HepG2 (cell line): ENCODE results near the gene HEMK1. TPM values are rescaled to one million over a fixed set of nuclear protein-coding genes. Genes with fewer than 3 reads are reported as not detected.

Source experiments
- AHR ChIP-seq: IDR thresholded peaks from 2 replicates; pipeline ENCODE4 v1.6.1; 2018; ENCODE audit warnings: missing genetic modification reagents, missing compliant biosample characterization
- ASH2L ChIP-seq: fragments of 300-600, 200-600 bp; sonication (generic); IDR thresholded peaks from 2 replicates; pipeline ENCODE4 v1.7.0; 2017; ENCODE audit warnings: low read depth, mild to moderate bottlenecking, moderate library complexity, mixed read lengths, low read length; ENCODE audit not compliant: insufficient read length
- CBX2 ChIP-seq, 2 experiments: fragments of 200-600 bp in 1 of 2; sonication (generic); formaldehyde crosslinking in 1 of 2; IDR thresholded peaks; 2 replicates each; pipeline versions ENCODE4 v1.7.0 to v1.8.1; 2018 to 2022; ENCODE audit warnings: low read depth in 2 of 2, low read length in 1 of 2, mild to moderate bottlenecking in 1 of 2, missing genetic modification reagents in 1 of 2
- ELF3 ChIP-seq: IDR thresholded peaks from 2 replicates; pipeline ENCODE4 v1.6.1; 2016; ENCODE audit warnings: missing genetic modification reagents, missing compliant biosample characterization
- ERF ChIP-seq: IDR thresholded peaks from 2 replicates; pipeline ENCODE4 v1.6.1; 2018; ENCODE audit warnings: missing biosample characterization, missing genetic modification reagents
- GABPA ChIP-seq, 2 experiments: IDR thresholded peaks; 2 replicates each; pipeline ENCODE4 v1.6.1; 2011 to 2016; ENCODE audit warnings: low read depth in 2 of 2, low read length in 1 of 2, missing biosample characterization in 1 of 2, missing genetic modification characterization in 1 of 2
- IKZF4 ChIP-seq: sonication (generic); formaldehyde crosslinking; IDR thresholded peaks from 2 replicates; pipeline ENCODE4 v1.5.1; 2020; ENCODE audit warnings: borderline replicate concordance, mild to moderate bottlenecking, low read depth, missing genetic modification reagents; ENCODE audit errors: not compliant biosample characterization
- KLF13 ChIP-seq: sonication (generic); formaldehyde crosslinking; IDR thresholded peaks from 2 replicates; pipeline ENCODE4 v1.4.0; 2020; ENCODE audit warnings: mild to moderate bottlenecking, missing genetic modification reagents
- KLF16 ChIP-seq, 2 experiments: sonication (generic) in 1 of 2; formaldehyde crosslinking in 1 of 2; IDR thresholded peaks; 2 replicates each; pipeline versions ENCODE4 v1.6.1 to v1.8.0; 2016 to 2023; ENCODE audit warnings: missing genetic modification reagents in 2 of 2, missing compliant biosample characterization in 1 of 2
- MIER2 ChIP-seq: IDR thresholded peaks from 2 replicates; pipeline ENCODE4 v1.6.1; 2016; ENCODE audit warnings: missing biosample characterization, missing genetic modification reagents
- MIXL1 ChIP-seq: IDR thresholded peaks from 2 replicates; pipeline ENCODE4 v1.6.1; 2016
- NR2F6 ChIP-seq, 2 experiments: IDR thresholded peaks; 2 replicates each; pipeline ENCODE4 v1.6.1; 2016; ENCODE audit warnings: antibody characterized with exemption in 1 of 2, mild to moderate bottlenecking in 1 of 2
- NRL ChIP-seq: sonication (generic); formaldehyde crosslinking; IDR thresholded peaks from 2 replicates; pipeline ENCODE4 v1.5.0; 2020; ENCODE audit warnings: missing genetic modification reagents, mild to moderate bottlenecking, moderate library complexity, borderline replicate concordance
- PCBP2 ChIP-seq: fragments of 200-400 bp; formaldehyde crosslinking; optimal IDR thresholded peaks from 2 replicates; pipeline ENCODE3; 2018; ENCODE audit warnings: low read length, low read depth; ENCODE audit not compliant: poor library complexity, severe bottlenecking
- POGZ ChIP-seq: sonication (generic); formaldehyde crosslinking; IDR thresholded peaks from 2 replicates; pipeline ENCODE4 v1.4.0; 2020; ENCODE audit warnings: mild to moderate bottlenecking, missing genetic modification reagents
- RAD21 ChIP-seq: fragments of 450-650 bp; formaldehyde crosslinking; IDR thresholded peaks from 2 replicates; pipeline ENCODE4 v1.5.0; 2020; ENCODE audit warnings: mild to moderate bottlenecking
- RARA ChIP-seq: IDR thresholded peaks from 2 replicates; pipeline ENCODE4 v1.6.1; 2016; ENCODE audit warnings: missing genetic modification reagents, missing compliant biosample characterization
- SNRNP70 ChIP-seq: fragments of 200-400 bp; formaldehyde crosslinking; IDR thresholded peaks from 2 replicates; pipeline ENCODE4 v1.6.1; 2017; ENCODE audit warnings: mild to moderate bottlenecking, low read depth, low read length, moderate library complexity
- SOX5 ChIP-seq: IDR thresholded peaks from 2 replicates; pipeline ENCODE4 v1.6.1; 2016; ENCODE audit warnings: borderline replicate concordance
- TEAD3 ChIP-seq: optimal IDR thresholded peaks from 2 replicates; pipeline ENCODE3; 2016; ENCODE audit warnings: borderline replicate concordance
- THAP11 ChIP-seq: IDR thresholded peaks from 2 replicates; pipeline ENCODE4 v1.6.1; 2016; ENCODE audit warnings: missing biosample characterization, missing genetic modification reagents
- ZSCAN31 ChIP-seq: sonication (generic); formaldehyde crosslinking; IDR thresholded peaks from 2 replicates; pipeline ENCODE4 v1.5.0; 2020; ENCODE audit warnings: low read depth, mild to moderate bottlenecking, missing genetic modification reagents
- polyA plus RNA-seq, 8 experiments: library from polyadenylated mRNA; depleted of rRNA in 3 of 8; stranded (reverse) in 7 of 8; unstranded in 1 of 8; fragments of >200 nt; fragmentation: Illumina TruSeq in 4 of 8; extraction: Trizol in 4 of 8; gene quantifications; 2 replicates each; pipeline versions ENCODE4 v1.2.1 to v1.2.3, GENCODE V29; 2011 to 2016; ENCODE audit warnings: low read depth in 4 of 8, missing spikeins in 1 of 8, mixed read lengths in 1 of 8; ENCODE audit not compliant: insufficient read depth in 1 of 8
- total RNA-seq, 5 experiments: library from RNA; depleted of rRNA; stranded (reverse); fragments of >200 nt; fragmentation: Illumina TruSeq; extraction: Trizol; gene quantifications; 2 replicates each; pipeline ENCODE4 v1.2.3, GENCODE V29; 2016; ENCODE audit warnings: low read depth in 1 of 5
- TF ChIP-seq, protein P1 (sequence below): sonication (generic); formaldehyde crosslinking; conservative IDR thresholded peaks from 2 replicates; pipeline ENCODE4 v1.5.0; 2020; ENCODE audit warnings: missing genetic modification reagents
- TF ChIP-seq, protein P2 (sequence below): sonication (generic); formaldehyde crosslinking; IDR thresholded peaks from 2 replicates; pipeline ENCODE4 v1.5.0; 2020; ENCODE audit warnings: mild to moderate bottlenecking, missing genetic modification reagents, moderate library complexity
- TF ChIP-seq, protein P3 (sequence below): sonication (generic); formaldehyde crosslinking; IDR thresholded peaks from 2 replicates; pipeline ENCODE4 v1.4.0; 2020; ENCODE audit warnings: missing genetic modification reagents, borderline replicate concordance

HEMK1 gene
- total and polyA plus RNA-seq, 2 of the 13 experiments (the other 11 are each of a cell fraction or from before 2014, with no cell fraction given): 9.8 to 12.6 TPM

DNA sequence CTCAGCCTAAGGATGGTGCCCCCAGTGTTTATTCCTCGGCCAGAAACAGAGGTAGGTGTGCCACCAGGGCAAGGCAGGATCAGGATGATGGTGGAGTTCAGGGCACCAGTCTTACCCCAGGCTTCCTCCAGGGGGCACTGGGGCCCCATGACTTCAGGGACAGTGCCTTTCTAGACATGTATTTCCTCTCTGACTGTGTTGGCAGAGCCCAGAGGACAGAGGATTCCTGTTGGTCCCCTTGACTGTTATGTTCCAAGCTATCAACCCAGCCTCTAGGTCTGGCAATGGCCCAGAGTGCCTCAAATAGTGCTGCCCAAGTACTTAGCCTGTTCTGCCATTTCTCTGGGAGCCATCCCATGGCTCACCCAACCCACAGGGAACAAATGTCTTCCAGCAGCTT is 2.8 kb downstream of the HEMK1 start (continued):
- 0 out of 2 replicates have a peak, but pooled peaks have one; percentile 23 for TF ChIP-seq POGZ (CRISPR knock-in tag)
- 0 out of 2 replicates have a peak, but pooled peaks have one; percentile 30 for TF ChIP-seq MIER2 (CRISPR knock-in tag)
- TF ChIP-seq, protein P1, sequence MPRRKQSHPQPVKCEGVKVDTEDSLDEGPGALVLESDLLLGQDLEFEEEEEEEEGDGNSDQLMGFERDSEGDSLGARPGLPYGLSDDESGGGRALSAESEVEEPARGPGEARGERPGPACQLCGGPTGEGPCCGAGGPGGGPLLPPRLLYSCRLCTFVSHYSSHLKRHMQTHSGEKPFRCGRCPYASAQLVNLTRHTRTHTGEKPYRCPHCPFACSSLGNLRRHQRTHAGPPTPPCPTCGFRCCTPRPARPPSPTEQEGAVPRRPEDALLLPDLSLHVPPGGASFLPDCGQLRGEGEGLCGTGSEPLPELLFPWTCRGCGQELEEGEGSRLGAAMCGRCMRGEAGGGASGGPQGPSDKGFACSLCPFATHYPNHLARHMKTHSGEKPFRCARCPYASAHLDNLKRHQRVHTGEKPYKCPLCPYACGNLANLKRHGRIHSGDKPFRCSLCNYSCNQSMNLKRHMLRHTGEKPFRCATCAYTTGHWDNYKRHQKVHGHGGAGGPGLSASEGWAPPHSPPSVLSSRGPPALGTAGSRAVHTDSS (CRISPR knock-in tag): no peak
- 0 out of 2 replicates have a peak, but pooled peaks have one; percentile 37 for TF ChIP-seq MIXL1 (CRISPR knock-in tag)
- no peak for TF ChIP-seq CBX2 (IDR thresholded peaks at IDR 0.05; ENCODE audit: low read depth, low read length)
- no peak for TF ChIP-seq CBX2 (CRISPR knock-in tag; IDR thresholded peaks at IDR 0.05; ENCODE audit: low read depth)
- TF ChIP-seq, protein P2, sequence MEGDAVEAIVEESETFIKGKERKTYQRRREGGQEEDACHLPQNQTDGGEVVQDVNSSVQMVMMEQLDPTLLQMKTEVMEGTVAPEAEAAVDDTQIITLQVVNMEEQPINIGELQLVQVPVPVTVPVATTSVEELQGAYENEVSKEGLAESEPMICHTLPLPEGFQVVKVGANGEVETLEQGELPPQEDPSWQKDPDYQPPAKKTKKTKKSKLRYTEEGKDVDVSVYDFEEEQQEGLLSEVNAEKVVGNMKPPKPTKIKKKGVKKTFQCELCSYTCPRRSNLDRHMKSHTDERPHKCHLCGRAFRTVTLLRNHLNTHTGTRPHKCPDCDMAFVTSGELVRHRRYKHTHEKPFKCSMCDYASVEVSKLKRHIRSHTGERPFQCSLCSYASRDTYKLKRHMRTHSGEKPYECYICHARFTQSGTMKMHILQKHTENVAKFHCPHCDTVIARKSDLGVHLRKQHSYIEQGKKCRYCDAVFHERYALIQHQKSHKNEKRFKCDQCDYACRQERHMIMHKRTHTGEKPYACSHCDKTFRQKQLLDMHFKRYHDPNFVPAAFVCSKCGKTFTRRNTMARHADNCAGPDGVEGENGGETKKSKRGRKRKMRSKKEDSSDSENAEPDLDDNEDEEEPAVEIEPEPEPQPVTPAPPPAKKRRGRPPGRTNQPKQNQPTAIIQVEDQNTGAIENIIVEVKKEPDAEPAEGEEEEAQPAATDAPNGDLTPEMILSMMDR (CRISPR knock-in tag): peak; percentile 97
- peak; percentile 97 for TF ChIP-seq RAD21 (CRISPR knock-in tag)
- TF ChIP-seq, protein P3, sequence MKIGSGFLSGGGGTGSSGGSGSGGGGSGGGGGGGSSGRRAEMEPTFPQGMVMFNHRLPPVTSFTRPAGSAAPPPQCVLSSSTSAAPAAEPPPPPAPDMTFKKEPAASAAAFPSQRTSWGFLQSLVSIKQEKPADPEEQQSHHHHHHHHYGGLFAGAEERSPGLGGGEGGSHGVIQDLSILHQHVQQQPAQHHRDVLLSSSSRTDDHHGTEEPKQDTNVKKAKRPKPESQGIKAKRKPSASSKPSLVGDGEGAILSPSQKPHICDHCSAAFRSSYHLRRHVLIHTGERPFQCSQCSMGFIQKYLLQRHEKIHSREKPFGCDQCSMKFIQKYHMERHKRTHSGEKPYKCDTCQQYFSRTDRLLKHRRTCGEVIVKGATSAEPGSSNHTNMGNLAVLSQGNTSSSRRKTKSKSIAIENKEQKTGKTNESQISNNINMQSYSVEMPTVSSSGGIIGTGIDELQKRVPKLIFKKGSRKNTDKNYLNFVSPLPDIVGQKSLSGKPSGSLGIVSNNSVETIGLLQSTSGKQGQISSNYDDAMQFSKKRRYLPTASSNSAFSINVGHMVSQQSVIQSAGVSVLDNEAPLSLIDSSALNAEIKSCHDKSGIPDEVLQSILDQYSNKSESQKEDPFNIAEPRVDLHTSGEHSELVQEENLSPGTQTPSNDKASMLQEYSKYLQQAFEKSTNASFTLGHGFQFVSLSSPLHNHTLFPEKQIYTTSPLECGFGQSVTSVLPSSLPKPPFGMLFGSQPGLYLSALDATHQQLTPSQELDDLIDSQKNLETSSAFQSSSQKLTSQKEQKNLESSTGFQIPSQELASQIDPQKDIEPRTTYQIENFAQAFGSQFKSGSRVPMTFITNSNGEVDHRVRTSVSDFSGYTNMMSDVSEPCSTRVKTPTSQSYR (CRISPR knock-in tag): no peak
- 0 out of 2 replicates have a peak, but pooled peaks have one; percentile 32 for TF ChIP-seq ZSCAN31 (CRISPR knock-in tag)
- peak in 1 of 2 experiments; percentile 47; a peak in 1 of 4 replicates for TF ChIP-seq KLF16 (CRISPR knock-in tag; IDR thresholded peaks at IDR 0.05)
- no peak for TF ChIP-seq NRL (CRISPR knock-in tag)
- TF ChIP-seq GABPA (IDR thresholded peaks at IDR 0.05; ENCODE audit: low read depth, low read length): no peak
- 0 out of 2 replicates have a peak, but pooled peaks have one; percentile 28 for TF ChIP-seq GABPA (CRISPR knock-in tag; IDR thresholded peaks at IDR 0.05; ENCODE audit: low read depth)
- TF ChIP-seq KLF13 (CRISPR knock-in tag): no peak
- TF ChIP-seq NR2F6 (IDR thresholded peaks at IDR 0.05): no peak
- TF ChIP-seq NR2F6 (CRISPR knock-in tag; IDR thresholded peaks at IDR 0.05): 0 out of 2 replicates have a peak, but pooled peaks have one; percentile 30
- TF ChIP-seq ERF (CRISPR knock-in tag): peak; percentile 60; the same call in 1 of the 2 replicates
- TF ChIP-seq TEAD3: peak; percentile 49
- TF ChIP-seq ASH2L: no peak
- TF ChIP-seq ELF3 (CRISPR knock-in tag): peak; percentile 66; the same call in 1 of the 2 replicates
- no peak for TF ChIP-seq PCBP2
- TF ChIP-seq AHR (CRISPR knock-in tag): no peak
- TF ChIP-seq SOX5 (CRISPR knock-in tag): 0 out of 2 replicates have a peak, but pooled peaks have one; percentile 10
- TF ChIP-seq RARA (CRISPR knock-in tag): peak; percentile 23; the same call in 1 of the 2 replicates
- TF ChIP-seq IKZF4 (CRISPR knock-in tag): peak; percentile 39
- no peak for TF ChIP-seq SNRNP70
- TF ChIP-seq THAP11 (CRISPR knock-in tag): no peak
